Testis (tissue), 3 donors: ENCODE data around the gene PARD6B. TPM values are rescaled to one million over a fixed set of nuclear protein-coding genes. Genes with fewer than 3 reads are reported as not detected.
A peak's percentile ranks its signal among the peaks of the same experiment; 100 is the strongest.

Source experiments
- DNase-seq: peaks from one replicate; pipeline ENCODE4 v3.0.0-alpha.2; 2019
- H3K27ac ChIP-seq, 2 donors: fragments of 200-600 bp; sonication (generic); one replicate each; pipeline ENCODE4 v1.5.1; 2019
- H3K27me3 ChIP-seq: fragments of 200-600 bp; sonication (generic); one replicate; pipeline ENCODE4 v1.5.1; 2019
- H3K36me3 ChIP-seq: fragments of 200-600 bp; sonication (generic); one replicate; pipeline ENCODE4 v1.5.1; 2017; ENCODE audit warnings: low read depth; ENCODE audit errors: missing control alignments
- H3K4me1 ChIP-seq: fragments of 200-600 bp; sonication (generic); one replicate; pipeline ENCODE4 v1.5.1; 2019
- H3K4me3 ChIP-seq, 2 donors: fragments of 200-600 bp; sonication (generic); one replicate each; pipeline ENCODE4 v1.5.1; 2017 to 2019
- H3K9me3 ChIP-seq: fragments of 200-600 bp; sonication (generic); one replicate; pipeline ENCODE4 v1.5.1; 2017
- CTCF ChIP-seq, 3 experiments: fragments of 450-650 bp in 2 of 3; fragments of 200-600 bp in 1 of 3; sonication (generic) in 1 of 3; IDR thresholded peaks; one replicate each; pipeline ENCODE4 v1.5.1; 2016 to 2019; ENCODE audit warnings: antibody characterized with exemption in 3 of 3, mild to moderate bottlenecking in 2 of 3, moderate library complexity in 1 of 3
- POLR2A ChIP-seq: fragments of 450-650 bp; IDR thresholded peaks from one replicate; pipeline ENCODE4 v1.6.1; 2017; ENCODE audit warnings: antibody characterized with exemption, mild to moderate bottlenecking, moderate library complexity
- WGBS, 2 donors: methylation state at CpG; one replicate each; pipeline ENCODE4 v1.1.5; 2018; 5-methylcytosine and 5-hydroxymethylcytosine counted together
- intact Hi-C: fragments of 100-400 bp; cut with DNase I; formaldehyde crosslinking; loops from one replicate; pipeline ENCODE4 v1.15.1; 2023; ENCODE audit warnings: low total_unique reads
- polyA plus RNA-seq: library from polyadenylated mRNA; stranded (reverse); fragments of 350-450 nt; fragmentation: Illumina TruSeq; extraction: RNeasy Lipid Tissue Mini Kit (QIAGEN cat#74804); gene quantifications from one replicate; pipeline ENCODE4 v1.2.3, GENCODE V29; 2014; ENCODE audit warnings: low read depth, low replicate concordance; ENCODE audit not compliant: insufficient read depth
- total RNA-seq, 2 donors: library from RNA; depleted of rRNA; stranded (reverse); fragments of >200 nt; gene quantifications; one replicate each; pipeline ENCODE4 v1.2.3, GENCODE V29; 2016

The PARD6B gene
- total and polyA plus RNA-seq, 3 donors from 2014 or later = 3.8 to 17.0 (median 15.4) TPM

GRCh38 chr20:50737352-50737751, 6.0 kb downstream of the PARD6B start:
- no peaks in the 10 kb centered on the region for H3K4me1 ChIP-seq
- no peaks in the 10 kb centered on the region for H3K27me3 ChIP-seq
- no peak overlapping the region for H3K27ac ChIP-seq
- DNase-seq = peak; percentile 10
- intact Hi-C loops = no loop called here
- TF ChIP-seq POLR2A = no peak
- TF ChIP-seq CTCF (IDR thresholded peaks at IDR 0.05) = no peak
- no peaks in the 10 kb centered on the region for H3K9me3 ChIP-seq
- no peaks in the 10 kb centered on the region for H3K36me3 ChIP-seq
- whole genome bisulfite sequencing, 2 donors = 82 to 90% methylated on average over 4 of the region's 4 CpGs
- no peak overlapping the region for H3K4me3 ChIP-seq

GRCh38 chr20:50743087-50743486, 11.7 kb downstream of the PARD6B start:
- Histone ChIP-seq H3K9me3 (no peaks in the 10 kb centered on the region), H3K27me3 (no peaks in the 10 kb centered on the region), H3K4me3 (no peak overlapping the region), H3K27ac (no peak overlapping the region), H3K36me3 (no peaks in the 10 kb centered on the region), H3K4me1 (peaks cover 9% of the 10 kb centered on the region)
- WGBS, 2 donors = 73 to 86% methylated on average over 4 of the region's 4 CpGs
- TF ChIP-seq POLR2A (no peak), CTCF (IDR thresholded peaks at IDR 0.05) (no peak)
- intact Hi-C loops = no loop called here
- DNase-seq = no peak

- intact Hi-C loops = no loop called here
- no peak for TF ChIP-seq POLR2A
- TF ChIP-seq CTCF (IDR thresholded peaks at IDR 0.05) = peak in 1 of 3 experiments; percentile 23
- Histone ChIP-seq H3K4me3 (no peak overlapping the region), H3K9me3 (no peaks in the 10 kb centered on the region), H3K4me1 (peaks cover 9% of the 10 kb centered on the region), H3K36me3 (no peaks in the 10 kb centered on the region), H3K27me3 (no peaks in the 10 kb centered on the region), H3K27ac (peak overlapping the region; percentile 79 to 86)
- 49 to 53% methylated on average over 15 of the region's 15 CpGs for WGBS, 2 donors
- DNase-seq = peak; percentile 84
Measured at GRCh38 chr20:50744143-50744792, 12.9 kb downstream of the PARD6B start.

- intact Hi-C loops = no loop called here
- Histone ChIP-seq H3K27ac (peak overlapping the region in 1 of 2 donors; percentile 86), H3K27me3 (no peaks in the 10 kb centered on the region), H3K4me3 (no peak overlapping the region), H3K36me3 (no peaks in the 10 kb centered on the region), H3K9me3 (no peaks in the 10 kb centered on the region), H3K4me1 (peaks cover 9% of the 10 kb centered on the region)
- peak; percentile 11 for DNase-seq
- no peak for TF ChIP-seq POLR2A
- TF ChIP-seq CTCF (IDR thresholded peaks at IDR 0.05) = no peak
- 75 to 77% methylated on average over 2 of the region's 2 CpGs for WGBS, 2 donors
Measured at GRCh38 chr20:50745634-50746137, 14.3 kb downstream of the PARD6B start.
